Measurements from ENCODE around the gene SEC14L1. TPM values are rescaled to one million over a fixed set of nuclear protein-coding genes. Genes with fewer than 3 reads are reported as not detected.

Gene SEC14L1
- total and polyA plus RNA-seq, 2 of the 8 experiments (the other 6 are each of a cell fraction or from before 2014, with no cell fraction given) = 27.2 to 74.4 TPM

GRCh38 chr17:77213778-77214132 is 73.0 kb downstream of the SEC14L1 start (continued):
- no peak for TF ChIP-seq CHD7 (IDR thresholded peaks at IDR 0.05; ENCODE audit: insufficient replicate concordance, low read length)
